ENCODE measurements around the gene SLC31A2.
"Not testable (repeated sequence)": the region's sequence is repeated elsewhere in the genome, so short reads cannot be mapped to it uniquely, and the experiment has no call there.

The SLC31A2 gene

DNA sequence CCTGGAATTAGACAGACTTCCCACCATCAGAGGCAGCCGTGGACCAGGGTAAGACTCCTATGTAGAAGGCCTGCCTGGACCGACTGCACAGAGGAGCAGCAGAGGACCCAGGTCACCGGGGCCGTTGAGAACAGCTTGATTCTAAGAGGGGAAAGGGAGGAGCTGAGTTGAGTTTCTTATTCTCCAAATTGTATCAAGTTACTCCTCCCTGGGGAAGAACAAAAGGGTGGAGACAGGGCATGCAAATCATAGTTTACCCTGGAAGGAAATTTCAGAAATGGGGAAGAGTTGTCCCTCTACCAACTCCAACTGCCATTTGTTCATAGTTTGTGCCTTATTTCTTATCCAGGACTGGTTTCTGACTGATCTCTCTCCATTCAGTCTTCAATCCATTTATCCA lies 20.9 kb upstream of the SLC31A2 start:
- no peak for DNase-seq (ENCODE audit: low read depth)
- TF ChIP-seq, protein P1, sequence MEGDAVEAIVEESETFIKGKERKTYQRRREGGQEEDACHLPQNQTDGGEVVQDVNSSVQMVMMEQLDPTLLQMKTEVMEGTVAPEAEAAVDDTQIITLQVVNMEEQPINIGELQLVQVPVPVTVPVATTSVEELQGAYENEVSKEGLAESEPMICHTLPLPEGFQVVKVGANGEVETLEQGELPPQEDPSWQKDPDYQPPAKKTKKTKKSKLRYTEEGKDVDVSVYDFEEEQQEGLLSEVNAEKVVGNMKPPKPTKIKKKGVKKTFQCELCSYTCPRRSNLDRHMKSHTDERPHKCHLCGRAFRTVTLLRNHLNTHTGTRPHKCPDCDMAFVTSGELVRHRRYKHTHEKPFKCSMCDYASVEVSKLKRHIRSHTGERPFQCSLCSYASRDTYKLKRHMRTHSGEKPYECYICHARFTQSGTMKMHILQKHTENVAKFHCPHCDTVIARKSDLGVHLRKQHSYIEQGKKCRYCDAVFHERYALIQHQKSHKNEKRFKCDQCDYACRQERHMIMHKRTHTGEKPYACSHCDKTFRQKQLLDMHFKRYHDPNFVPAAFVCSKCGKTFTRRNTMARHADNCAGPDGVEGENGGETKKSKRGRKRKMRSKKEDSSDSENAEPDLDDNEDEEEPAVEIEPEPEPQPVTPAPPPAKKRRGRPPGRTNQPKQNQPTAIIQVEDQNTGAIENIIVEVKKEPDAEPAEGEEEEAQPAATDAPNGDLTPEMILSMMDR (IDR thresholded peaks at IDR 0.05; ENCODE audit: control insufficient read depth, extremely low read depth, insufficient read depth) = no peak

DNA sequence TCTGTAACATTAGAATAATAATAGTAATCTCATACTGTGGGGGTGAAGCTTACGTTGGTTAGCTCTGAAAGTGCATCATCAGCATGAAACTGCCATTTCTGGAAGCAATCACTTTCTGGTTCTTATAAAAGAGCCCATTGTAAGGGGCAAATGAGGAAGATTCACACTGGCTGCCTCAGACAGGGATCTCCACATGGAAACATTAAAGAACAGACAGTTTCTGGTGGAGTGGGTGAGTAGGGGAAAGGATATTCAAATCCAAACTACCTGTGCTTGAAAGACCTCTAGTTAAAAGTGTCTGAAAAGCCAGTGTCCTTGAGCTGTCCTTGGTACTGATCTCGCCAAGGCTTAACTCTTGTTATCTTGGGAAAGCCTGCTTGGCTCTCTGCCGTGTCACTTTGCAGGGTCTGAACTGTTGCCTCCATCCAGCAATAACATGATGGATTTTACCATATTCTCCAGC lies 19.1 kb upstream of the SLC31A2 start:
- TF ChIP-seq, protein P1 (IDR thresholded peaks at IDR 0.05; ENCODE audit: control insufficient read depth, extremely low read depth, insufficient read depth) = no peak
- DNase-seq (ENCODE audit: low read depth) = no peak
- H3K4me3 ChIP-seq (ENCODE audit: low read depth, low read length) = no peak overlapping the region

More for the DNA sequence above, 20.9 kb upstream of the SLC31A2 start:
- H3K4me3 ChIP-seq (ENCODE audit: low read depth, low read length) = no peak overlapping the region

DNA sequence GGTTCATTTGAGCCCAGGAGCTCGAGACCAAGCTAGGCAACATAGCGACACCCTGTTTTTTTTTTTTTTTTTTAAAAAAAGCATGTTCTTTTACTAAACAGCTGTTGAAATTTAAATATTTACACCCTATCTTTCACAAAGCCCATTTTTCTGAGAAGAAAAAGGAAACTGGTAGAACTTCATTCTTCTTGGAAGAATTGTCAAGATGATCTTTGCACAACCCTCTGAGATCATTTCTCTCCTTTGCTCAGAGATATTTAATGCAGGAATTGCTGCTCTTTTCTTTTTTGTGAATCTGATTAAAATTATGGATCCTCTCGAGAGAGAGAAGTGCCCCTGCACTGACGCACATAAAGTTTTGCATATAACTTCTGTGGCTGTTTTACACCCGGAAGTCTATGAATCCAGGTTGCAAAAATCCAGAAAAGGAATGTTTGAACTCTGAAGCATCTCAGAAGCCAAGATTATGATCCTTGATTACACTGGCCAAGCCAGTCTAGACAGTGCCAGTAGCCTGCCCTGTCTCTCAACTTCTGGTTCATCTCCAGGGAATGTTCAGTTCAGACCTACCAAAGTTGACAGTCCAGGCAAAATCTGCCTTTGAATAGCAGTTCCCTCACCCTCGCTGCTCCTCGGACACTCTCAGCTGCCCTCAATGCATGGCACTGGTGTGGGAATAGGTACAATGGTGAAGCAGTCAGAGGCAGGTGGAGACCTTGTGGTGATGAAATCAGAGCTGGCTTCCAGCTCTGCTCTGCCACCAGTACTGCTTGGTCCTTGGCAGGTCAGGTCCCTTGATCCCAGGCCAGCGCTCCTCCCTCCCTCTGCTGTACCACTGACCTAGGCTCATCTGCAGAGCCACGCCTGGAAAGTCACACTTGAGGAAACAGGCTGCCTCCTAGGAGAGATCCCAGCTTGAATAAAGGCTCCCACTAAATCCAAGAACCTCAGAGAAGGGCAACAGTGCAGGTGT lies 13.3 kb upstream of the SLC31A2 start:
- TF ChIP-seq, protein P1 (IDR thresholded peaks at IDR 0.05; ENCODE audit: control insufficient read depth, extremely low read depth, insufficient read depth) = no peak
- H3K4me3 ChIP-seq (ENCODE audit: low read depth, low read length) = no peak overlapping the region
- peak; percentile 50 for DNase-seq (ENCODE audit: low read depth)

DNA sequence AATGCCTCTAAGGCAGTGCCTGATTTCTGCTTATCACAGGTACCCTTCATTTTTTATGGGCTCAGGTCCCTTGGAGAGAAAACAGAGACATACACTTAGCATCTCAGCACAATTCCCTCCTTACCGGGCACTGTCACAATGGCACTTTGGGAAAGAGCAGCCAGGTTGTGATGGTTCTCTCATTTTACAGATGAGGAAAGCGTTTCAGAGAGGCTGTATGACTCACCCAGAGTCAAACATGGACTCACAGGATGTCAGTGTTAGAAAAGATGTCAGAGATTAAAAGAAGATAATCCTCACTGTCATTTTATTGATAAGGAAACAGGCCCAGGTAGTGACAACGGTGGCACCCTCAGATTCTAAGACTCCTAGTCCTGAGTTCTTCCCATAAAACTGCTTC lies 12.0 kb upstream of the SLC31A2 start:
- no peak overlapping the region for H3K4me3 ChIP-seq (ENCODE audit: low read depth, low read length)
- no peak for DNase-seq (ENCODE audit: low read depth)
- TF ChIP-seq, protein P1 (IDR thresholded peaks at IDR 0.05; ENCODE audit: control insufficient read depth, extremely low read depth, insufficient read depth) = no peak

DNA sequence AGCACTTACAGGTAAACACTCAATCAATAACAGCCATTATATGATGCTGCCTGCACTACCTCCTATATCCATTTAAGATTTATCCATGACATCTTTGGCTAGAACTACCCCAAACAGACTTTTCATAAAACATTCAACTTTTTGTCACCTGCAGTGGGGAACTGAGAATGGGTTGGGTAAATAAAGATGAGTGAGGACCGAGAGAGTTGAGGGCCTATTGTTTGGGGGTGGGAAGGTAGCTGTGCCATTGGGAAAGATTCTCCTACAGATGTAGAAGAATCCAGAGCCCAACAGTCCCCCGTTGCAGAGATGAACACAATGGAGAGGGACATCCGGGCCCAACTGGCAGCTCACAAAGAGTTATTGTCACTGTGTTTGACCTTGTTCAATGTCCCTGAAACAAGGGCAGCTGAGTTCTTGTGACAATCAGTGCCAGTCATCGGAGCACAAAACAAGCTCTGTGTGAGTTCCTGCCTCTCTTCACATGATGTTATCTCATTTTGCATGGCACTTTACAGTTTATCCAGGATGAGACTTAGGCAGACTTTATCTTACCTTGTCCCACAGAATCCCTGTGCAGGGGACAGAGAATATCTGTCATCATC lies 11.5 kb upstream of the SLC31A2 start:
- TF ChIP-seq, protein P1 (IDR thresholded peaks at IDR 0.05; ENCODE audit: control insufficient read depth, extremely low read depth, insufficient read depth) = no peak
- no peak for DNase-seq (ENCODE audit: low read depth)
- H3K4me3 ChIP-seq (ENCODE audit: low read depth, low read length) = no peak overlapping the region

DNA sequence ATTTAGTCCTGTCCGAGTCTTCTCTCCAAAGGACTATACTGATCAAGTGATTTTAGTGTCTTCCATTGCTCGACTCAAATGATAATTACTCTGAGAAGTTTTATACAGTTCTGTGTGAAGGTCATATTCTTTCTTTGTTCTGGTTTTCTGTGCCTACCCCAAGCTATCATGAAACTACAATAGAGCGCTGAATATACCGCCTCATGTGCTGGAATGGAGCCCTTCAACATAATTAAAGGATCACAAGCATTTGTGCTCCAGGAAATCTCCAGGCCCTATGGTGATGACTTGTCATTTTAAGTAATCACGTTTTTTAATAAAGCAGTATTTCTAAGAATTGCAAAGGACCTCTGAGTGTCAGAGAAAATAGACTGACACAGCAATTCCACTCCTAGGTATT lies 10.9 kb upstream of the SLC31A2 start:
- TF ChIP-seq, protein P1 (IDR thresholded peaks at IDR 0.05; ENCODE audit: control insufficient read depth, extremely low read depth, insufficient read depth) = no peak
- DNase-seq (ENCODE audit: low read depth) = no peak
- H3K4me3 ChIP-seq (ENCODE audit: low read depth, low read length) = no peak overlapping the region

DNA sequence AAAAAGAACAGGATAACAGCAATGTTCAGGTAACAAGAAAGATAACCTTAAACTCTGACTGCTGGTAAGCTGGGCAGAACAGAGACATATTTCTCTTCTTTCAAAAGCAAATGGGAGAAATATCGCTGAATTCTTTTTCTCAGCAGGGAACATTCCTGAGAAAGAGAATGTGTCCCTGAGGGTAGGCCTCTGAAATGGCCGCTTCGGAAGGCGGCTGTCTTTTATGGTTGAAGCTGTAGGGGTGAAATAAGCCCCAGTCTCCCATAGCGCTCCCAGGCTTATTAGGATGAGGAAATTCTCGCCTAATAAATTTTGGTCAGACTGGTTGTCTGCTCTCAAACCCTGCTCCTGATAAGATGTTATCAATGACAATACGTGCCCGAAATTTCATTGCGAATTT lies 9.9 kb upstream of the SLC31A2 start:
- not testable (repeated sequence) for DNase-seq (ENCODE audit: low read depth); H3K4me3 ChIP-seq (ENCODE audit: low read depth, low read length)

Measured in LNCaP clone FGC (cell line).